Cardiac septum (tissue), 1 donor: ENCODE data around the gene ARHGAP45. TPM values are rescaled to one million over a fixed set of nuclear protein-coding genes. Genes with fewer than 3 reads are reported as not detected.

Source experiments
- total RNA-seq: library from RNA; stranded (reverse); fragmentation: NEBNext Ultra II Directional; extraction: Animal tissue kit (Norgen Biotek cat#: 25700); gene quantifications from one replicate; pipeline ENCODE4 v1.2.1, GENCODE V29; 2021
- donor health status: DM: no; HTN: no; CAD: no.

The ARHGAP45 gene
- total RNA-seq, 1 donor from 2014 or later: 3.7 TPM

Other genes starting within 250 kb of the ARHGAP45 start
- not detected for gene PLPPR3, start 245.2 kb upstream of the ARHGAP45 start, total RNA-seq
- 1.1 TPM for gene AZU1, start 239.3 kb upstream of the ARHGAP45 start, total RNA-seq
- 0.62 TPM for gene PRTN3, start 226.2 kb upstream of the ARHGAP45 start, total RNA-seq
- gene ELANE, start 214.9 kb upstream of the ARHGAP45 start, total RNA-seq: 0.54 TPM
- gene CFD, start 207.5 kb upstream of the ARHGAP45 start, total RNA-seq: 31.0 TPM
- 27.0 TPM for gene MED16, start 174.0 kb upstream of the ARHGAP45 start, total RNA-seq
- gene RNU6-9, start 173.7 kb upstream of the ARHGAP45 start, total RNA-seq: not detected
- gene R3HDM4, start 153.9 kb upstream of the ARHGAP45 start, total RNA-seq: 24.5 TPM
- not detected for gene KISS1R, start 149.8 kb upstream of the ARHGAP45 start, total RNA-seq
- gene ARID3A, start 141.1 kb upstream of the ARHGAP45 start, total RNA-seq: 7.8 TPM
- 17.6 TPM for gene WDR18, start 82.8 kb upstream of the ARHGAP45 start, total RNA-seq
- gene GRIN3B, start 66.7 kb upstream of the ARHGAP45 start, total RNA-seq: not detected
- gene TMEM259, start 46.0 kb upstream of the ARHGAP45 start, total RNA-seq: 125 TPM
- not detected for gene RNU6-2, start 45.6 kb upstream of the ARHGAP45 start, total RNA-seq
- 44.8 TPM for gene CNN2, start 40.6 kb upstream of the ARHGAP45 start, total RNA-seq
- 10.5 TPM for gene ABCA7, start 27.1 kb upstream of the ARHGAP45 start, total RNA-seq
- gene POLR2E, start 28.2 kb downstream of the ARHGAP45 start, total RNA-seq: 125 TPM
- 243 TPM for gene GPX4, start 36.8 kb downstream of the ARHGAP45 start, total RNA-seq
- 37.3 TPM for gene SBNO2, start 107.1 kb downstream of the ARHGAP45 start, total RNA-seq
- 49.7 TPM for gene STK11, start 138.6 kb downstream of the ARHGAP45 start, total RNA-seq
- 1.9 TPM for gene CBARP, start 170.8 kb downstream of the ARHGAP45 start, total RNA-seq
- gene ATP5F1D, start 174.6 kb downstream of the ARHGAP45 start, total RNA-seq: 486 TPM
- gene MIDN, start 181.4 kb downstream of the ARHGAP45 start, total RNA-seq: 97.5 TPM
- 318 TPM for gene CIRBP, start 202.2 kb downstream of the ARHGAP45 start, total RNA-seq
- 20.0 TPM for gene FAM174C, start 208.4 kb downstream of the ARHGAP45 start, total RNA-seq
- not detected for gene EFNA2, start 218.7 kb downstream of the ARHGAP45 start, total RNA-seq